Parietal lobe (tissue), 2 donors: ENCODE results near the gene CPE. TPM values are rescaled to one million over a fixed set of nuclear protein-coding genes. Genes with fewer than 3 reads are reported as not detected.
A peak's percentile ranks its signal among the peaks of the same experiment; 100 is the strongest.

Experiments
- small RNA-seq: library from RNA; depleted of rRNA; stranded (forward); fragments of <200 nt; gene quantifications from one replicate; pipeline ENCODE3, GENCODE V24; 2014; ENCODE audit warnings: low replicate concordance
- total RNA-seq: library from RNA; depleted of rRNA; stranded (reverse); fragments of >200 nt; gene quantifications from one replicate; pipeline ENCODE4 v1.2.3, GENCODE V29; 2014

Gene CPE
- 376 TPM for total RNA-seq

DNA sequence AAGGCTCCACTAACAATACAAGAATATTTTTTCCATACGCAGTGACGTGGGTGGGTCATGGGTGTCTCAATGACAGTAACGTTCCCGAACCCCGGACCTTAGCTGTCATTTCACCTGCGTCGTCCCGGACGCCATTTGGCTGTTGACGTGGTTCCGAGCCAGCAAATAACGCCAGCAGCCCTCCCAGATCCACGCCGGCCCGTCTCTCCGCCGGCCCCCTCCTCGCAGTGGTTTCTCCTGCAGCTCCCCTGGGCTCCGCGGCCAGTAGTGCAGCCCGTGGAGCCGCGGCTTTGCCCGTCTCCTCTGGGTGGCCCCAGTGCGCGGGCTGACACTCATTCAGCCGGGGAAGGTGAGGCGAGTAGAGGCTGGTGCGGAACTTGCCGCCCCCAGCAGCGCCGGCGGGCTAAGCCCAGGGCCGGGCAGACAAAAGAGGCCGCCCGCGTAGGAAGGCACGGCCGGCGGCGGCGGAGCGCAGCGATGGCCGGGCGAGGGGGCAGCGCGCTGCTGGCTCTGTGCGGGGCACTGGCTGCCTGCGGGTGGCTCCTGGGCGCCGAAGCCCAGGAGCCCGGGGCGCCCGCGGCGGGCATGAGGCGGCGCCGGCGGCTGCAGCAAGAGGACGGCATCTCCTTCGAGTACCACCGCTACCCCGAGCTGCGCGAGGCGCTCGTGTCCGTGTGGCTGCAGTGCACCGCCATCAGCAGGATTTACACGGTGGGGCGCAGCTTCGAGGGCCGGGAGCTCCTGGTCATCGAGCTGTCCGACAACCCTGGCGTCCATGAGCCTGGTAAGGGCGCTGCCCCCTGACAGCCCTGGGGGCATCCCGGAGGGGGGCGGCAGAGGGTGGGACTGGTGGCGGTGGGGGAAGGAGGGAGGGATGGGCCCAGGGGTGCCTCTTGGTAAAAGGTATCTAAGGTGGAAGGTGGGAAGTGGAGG, at the start of gene CPE:
Gene CPE (plus strand): TSS at position 264 of the 933 bp plus-strand sequence. CDS start 214 bp downstream, at position 478.

Small RNAs within 50 kb of the gene (small RNA-seq; reads per million reads assigned to genes)
- gene MIR578, result 0.58 reads per million, percentile 53 among the genes with 10 or more reads in this experiment
- not detected for gene SCGB1D5P

Other genes starting within 250 kb of the CPE start
- gene KLHL2, start 171.4 kb upstream of the CPE start, total RNA-seq, result 62.3 TPM
- gene MSMO1, start 51.3 kb upstream of the CPE start, total RNA-seq, result 316 TPM